ENCODE measurements around the gene SLCO2A1.

SLCO2A1 gene

GRCh38 chr3:133881939-133882825, 147.5 kb downstream of the SLCO2A1 start:
- DNase-seq: no peak

DNA sequence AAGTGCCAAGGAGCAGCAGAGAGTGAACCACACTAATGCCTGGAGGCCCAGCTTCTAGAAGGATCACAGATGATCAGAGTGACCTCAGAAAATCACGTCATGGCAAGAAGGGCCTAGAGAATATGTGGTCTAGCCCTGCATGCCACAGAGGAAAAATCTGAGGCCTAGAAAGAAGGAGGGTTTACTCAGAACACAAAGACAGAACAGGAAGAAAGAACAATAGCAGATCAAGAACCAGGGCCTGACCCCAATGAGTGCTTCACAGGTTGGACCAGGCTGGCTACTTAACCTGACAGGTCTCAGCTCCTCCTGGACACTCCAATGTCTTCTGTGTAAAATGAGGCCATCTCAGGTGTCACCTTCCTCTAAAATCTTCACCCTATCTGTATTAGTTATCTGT, 148.2 kb downstream of the SLCO2A1 start:
- DNase-seq: no peak

- no peak for DNase-seq
These were observed 148.8 kb downstream of the SLCO2A1 start for GRCh38 chr3:133880886-133881455.

DNA sequence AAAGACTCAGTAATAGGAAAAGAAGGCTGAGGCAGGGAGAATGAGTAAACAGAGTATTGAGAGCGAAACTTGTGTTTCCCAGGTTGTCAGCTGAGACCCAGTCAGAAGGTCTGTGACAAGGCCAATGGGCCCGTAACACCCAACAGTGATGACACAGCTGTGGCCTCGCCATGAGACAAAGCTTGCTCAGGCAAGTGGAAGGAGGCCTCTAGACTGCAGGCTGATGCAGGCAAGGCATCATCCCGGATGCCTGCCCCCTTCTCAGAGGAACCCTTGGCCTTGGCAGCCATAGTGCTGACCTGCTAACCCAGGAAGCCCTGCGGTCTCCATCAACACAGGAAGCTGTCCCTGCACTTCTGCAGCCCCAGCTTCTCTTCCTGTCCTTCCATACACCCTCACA, 149.4 kb downstream of the SLCO2A1 start:
- DNase-seq: no peak

- no peak for DNase-seq
These were observed 151.2 kb downstream of the SLCO2A1 start for GRCh38 chr3:133878518-133878917.

Data from DMS53 (cell line).